Stimulated activated CD4-positive, alpha-beta T cell treated with anti-CD3 and anti-CD28 coated beads, Interleukin-15, amount 100 ng/mL, for 24 hours (primary cell): ENCODE measurements around the gene UNC119B.
A peak's percentile ranks its signal among the peaks of the same experiment; 100 is the strongest.

Experiments
- DNase-seq: peaks from one replicate; pipeline ENCODE4 v3.0.0-alpha.2; 2020

Gene UNC119B

GRCh38 chr12:120688527-120689071, 21.7 kb upstream of the UNC119B start:
- no peak for DNase-seq

- DNase-seq = no peak
Measured at GRCh38 chr12:120689397-120690082, 20.7 kb upstream of the UNC119B start.

GRCh38 chr12:120690083-120690450, 20.2 kb upstream of the UNC119B start:
- DNase-seq = no peak

GRCh38 chr12:120690978-120691377, 19.3 kb upstream of the UNC119B start:
- DNase-seq = no peak

DNA sequence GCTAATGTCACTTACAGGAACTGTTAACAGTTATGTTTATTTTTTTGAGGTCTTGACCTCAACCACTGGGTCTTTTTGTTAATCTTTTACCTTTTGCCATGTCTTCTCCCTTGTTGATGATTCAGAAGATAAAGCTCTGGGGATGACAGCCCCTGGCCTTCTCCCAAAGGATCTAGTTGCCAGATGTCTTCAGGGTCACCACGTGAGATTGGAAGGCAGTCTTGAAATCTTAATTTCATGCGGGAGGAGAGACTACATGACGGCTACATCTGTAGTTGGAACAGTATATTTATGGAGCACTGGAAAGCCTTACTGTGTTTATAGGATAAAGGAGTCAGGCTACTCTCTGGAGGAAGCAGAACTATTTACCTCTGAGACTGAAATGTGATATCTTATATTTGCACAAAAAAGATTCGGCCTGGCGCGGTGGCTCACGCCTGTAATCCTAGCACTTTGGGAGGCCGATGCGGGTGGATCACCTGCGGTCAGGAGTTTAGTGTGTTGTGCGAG, 17.7 kb upstream of the UNC119B start:
- DNase-seq = no peak

DNA sequence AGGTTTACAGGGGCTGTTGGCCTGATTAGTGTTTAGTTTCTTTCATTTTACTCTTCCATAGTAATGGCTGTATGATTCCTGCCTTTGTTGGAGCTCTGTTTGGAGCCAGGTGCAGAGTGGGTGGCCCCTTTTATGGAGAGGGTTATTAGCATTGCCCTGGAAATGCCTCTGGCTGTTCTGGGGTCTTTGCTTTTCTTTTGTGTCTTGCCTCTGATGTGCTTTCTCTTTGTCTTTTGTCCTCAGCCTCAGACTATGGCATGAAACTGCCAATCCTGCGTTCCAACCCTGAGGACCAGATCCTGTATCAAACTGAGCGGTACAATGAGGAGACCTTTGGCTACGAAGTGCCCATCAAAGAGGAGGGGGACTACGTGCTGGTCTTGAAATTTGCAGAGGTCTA, 16.4 kb upstream of the UNC119B start:
- DNase-seq = no peak

DNA sequence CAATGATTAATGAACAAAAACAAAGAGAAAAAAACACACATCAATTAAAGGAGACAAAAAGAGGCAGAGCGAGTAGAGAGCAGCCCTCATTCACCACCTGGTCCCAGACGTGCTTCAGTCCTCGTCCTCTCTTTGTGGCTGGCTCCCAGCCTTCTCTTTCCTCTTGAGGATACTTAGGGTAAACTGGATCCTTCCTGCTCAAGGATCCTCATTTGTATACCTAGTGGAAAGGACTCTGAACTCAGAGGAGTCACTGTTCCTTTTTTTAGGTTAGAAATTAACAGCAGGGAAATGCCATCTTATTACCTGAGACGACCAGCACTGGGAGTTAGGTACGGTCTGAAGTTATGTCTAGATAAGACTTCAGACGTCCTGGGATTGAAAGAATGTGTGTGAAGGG, 13.6 kb upstream of the UNC119B start:
- no peak for DNase-seq

GRCh38 chr12:120697344-120697743, 12.9 kb upstream of the UNC119B start:
- DNase-seq = no peak

DNA sequence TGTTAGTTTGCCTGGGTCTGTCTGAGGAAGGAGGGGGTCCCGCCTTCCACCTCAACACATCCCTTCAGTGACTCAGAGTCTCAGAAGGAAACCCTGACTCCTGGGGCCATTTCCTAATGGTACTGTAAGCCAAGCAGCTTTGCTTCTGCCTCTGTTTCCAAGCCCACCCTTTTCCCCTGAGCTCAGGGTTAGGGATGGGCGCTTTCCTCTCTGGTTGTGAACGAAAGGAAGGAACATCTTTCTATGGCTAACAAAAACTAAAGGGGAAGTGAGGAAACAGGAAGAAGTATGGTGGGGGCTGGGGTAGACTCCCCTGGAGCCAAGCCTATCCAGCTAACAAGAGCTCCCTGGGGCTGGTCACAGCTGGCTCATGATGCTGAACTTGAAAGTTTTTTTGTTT, 11.6 kb upstream of the UNC119B start:
- DNase-seq = no peak

DNA sequence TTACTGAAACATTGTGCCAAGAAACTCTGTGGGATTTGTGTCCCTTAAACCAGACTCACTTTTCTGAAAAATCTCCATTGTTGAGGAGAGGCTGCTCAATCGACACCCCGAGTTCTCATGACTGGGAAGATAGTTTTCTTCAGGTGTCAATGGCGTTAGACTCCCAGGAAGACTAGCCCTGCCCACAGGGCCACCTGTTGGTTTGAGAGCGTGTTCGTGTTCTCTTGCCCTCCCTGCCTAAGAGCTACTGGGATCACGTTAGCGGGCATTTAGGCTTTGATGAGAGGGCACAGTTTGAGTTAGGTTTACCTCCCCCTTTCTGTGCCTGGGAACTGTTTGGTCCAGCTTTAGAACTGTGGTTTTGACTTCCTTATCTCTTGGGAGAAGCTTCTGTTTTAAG, 10.7 kb upstream of the UNC119B start:
- no peak for DNase-seq

- no peak for DNase-seq
Measured at GRCh38 chr12:120700886-120701285, 9.4 kb upstream of the UNC119B start.

DNA sequence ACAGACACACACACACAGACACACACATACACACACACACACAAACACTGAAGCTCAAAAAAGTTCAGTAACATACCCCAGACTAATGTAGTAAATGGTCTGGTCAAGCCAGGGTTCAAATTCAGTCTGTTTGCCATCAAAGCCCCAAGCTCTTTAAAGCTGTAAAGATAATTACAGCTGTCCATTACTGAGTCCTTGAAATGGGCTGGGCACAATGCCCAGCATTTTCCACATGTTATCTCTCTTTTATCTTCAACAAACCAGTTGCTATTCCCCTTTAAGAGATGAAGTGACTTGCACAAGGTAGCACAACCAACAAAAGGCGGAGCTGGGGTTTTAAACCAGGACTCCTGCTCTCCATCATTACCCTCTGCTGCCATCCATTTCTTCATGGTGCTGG, 7.6 kb upstream of the UNC119B start:
- no peak for DNase-seq

GRCh38 chr12:120703311-120703942, 6.8 kb upstream of the UNC119B start:
- no peak for DNase-seq

DNA sequence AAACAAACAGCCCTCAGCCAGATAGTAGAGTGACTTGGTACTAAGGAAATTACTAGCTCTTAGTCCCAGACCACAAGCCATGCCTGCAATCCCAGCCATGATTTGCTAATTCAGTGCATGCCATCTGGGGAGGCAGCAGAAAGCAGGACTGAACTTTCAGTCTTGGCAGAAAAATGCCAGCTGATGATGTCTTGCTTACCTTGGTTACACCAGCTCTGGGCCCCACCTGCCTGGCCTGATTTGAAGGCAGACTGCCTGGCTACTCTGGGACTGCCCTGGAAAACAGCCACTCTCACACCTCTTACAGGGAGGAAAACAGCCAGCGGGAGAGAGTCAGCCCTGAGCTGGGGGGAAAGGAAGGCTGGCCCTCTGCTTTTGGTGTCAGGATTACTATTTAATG, 4.6 kb upstream of the UNC119B start:
- DNase-seq = no peak

GRCh38 chr12:120706029-120706428, 4.2 kb upstream of the UNC119B start:
- no peak for DNase-seq

DNA sequence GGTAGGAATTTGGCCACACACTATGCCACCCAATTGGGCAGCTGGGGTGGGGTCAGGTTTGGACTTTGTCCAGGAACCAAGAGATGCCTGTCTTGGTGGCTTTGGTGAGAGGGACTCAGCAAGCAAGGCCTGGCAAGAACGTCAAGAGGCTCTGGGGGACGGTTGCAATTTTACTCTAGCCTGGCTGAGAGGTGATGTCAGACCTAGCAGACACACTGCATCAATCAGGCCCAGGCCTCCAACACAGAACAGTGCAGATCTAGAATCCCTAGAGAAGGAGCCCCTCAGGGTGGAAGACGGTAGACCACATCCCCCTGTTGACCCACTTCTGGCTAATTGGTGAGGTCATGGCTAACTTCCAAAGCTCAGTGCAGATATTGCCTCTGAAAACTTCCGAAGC, 1.6 kb upstream of the UNC119B start:
- no peak for DNase-seq

- peak; percentile 52 for DNase-seq
Measured at GRCh38 chr12:120710805-120711296, 593 bp downstream of the UNC119B start.

- DNase-seq = no peak
Measured at GRCh38 chr12:120711411-120711810, 1.2 kb downstream of the UNC119B start.

GRCh38 chr12:120712610-120713009, 2.4 kb downstream of the UNC119B start:
- DNase-seq = no peak

GRCh38 chr12:120713861-120714482, 3.7 kb downstream of the UNC119B start:
- DNase-seq = peak; percentile 80

DNA sequence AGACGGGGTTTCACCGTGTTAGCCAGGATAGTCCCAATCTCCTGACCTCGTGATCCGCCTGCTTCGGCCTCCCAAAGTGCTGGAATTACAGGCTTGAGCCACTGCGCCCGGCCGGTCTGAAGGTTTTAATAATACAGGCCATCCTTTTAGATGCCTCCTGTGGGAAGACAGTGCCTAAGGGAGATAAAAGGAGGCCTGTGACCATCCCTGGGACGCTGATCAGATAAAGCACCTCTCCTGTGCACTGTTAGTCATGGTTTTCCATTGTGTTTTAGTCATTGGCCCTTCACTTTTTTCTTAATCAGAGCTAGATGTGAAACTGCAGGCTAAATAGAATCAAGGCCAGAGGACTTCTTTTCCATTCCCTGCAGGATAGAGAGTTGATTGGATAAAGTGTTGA, 7.8 kb downstream of the UNC119B start:
- no peak for DNase-seq

GRCh38 chr12:120719072-120719471, 8.8 kb downstream of the UNC119B start:
- no peak for DNase-seq

- DNase-seq = no peak
Measured at GRCh38 chr12:120719496-120720233, 9.4 kb downstream of the UNC119B start.
